GM19324 (cell line): Measurements from ENCODE around the gene SUSD3.

Experiments used
- ATAC-seq: cut with Tn5 transposase; IDR thresholded peaks from one replicate; pipeline ENCODE4 v1.9.1; 2021; ENCODE audit warnings: mild to moderate bottlenecking, moderate library complexity; ENCODE audit not compliant: unreplicated experiment, low FRiP score

SUSD3 gene

GRCh38 chr9:93134015-93134739, 75.7 kb downstream of the SUSD3 start, which contains the start of gene NINJ1:
Gene NINJ1 (minus strand): TSS chr9:93134251. CDS start chr9:93134217, 34 bp downstream.
- peak; percentile 72 for ATAC-seq
